Measurements from ENCODE around the gene NABP2.
"Not testable (repeated sequence)": the region's sequence is repeated elsewhere in the genome, so short reads cannot be mapped to it uniquely, and the experiment has no call there.

- TF ChIP-seq CTCF, POLR2A, EP300 (IDR thresholded peaks at IDR 0.05): not testable (repeated sequence)
Measured at GRCh38 chr12:56266068-56266692, 42.0 kb downstream of the NABP2 start.
